Esophagus muscularis mucosa (tissue), 4 donors: ENCODE measurements around the gene RUNX1. TPM values are rescaled to one million over a fixed set of nuclear protein-coding genes. Genes with fewer than 3 reads are reported as not detected.
A peak's percentile ranks its signal among the peaks of the same experiment; 100 is the strongest.

Source experiments
- DNase-seq: peaks from one replicate; pipeline ENCODE4 v3.0.0-alpha.2; 2017; ENCODE audit errors: extremely low spot score
- H3K27ac ChIP-seq, 4 donors: fragments of 200-600 bp; sonication (generic); replicated peaks in 1 of 4; 1 replicate in 3 of 4; 2 replicates in 1 of 4; pipeline ENCODE4 v1.5.1; 2016 to 2019; ENCODE audit warnings: mild to moderate bottlenecking in 1 of 4
- H3K27me3 ChIP-seq, 4 donors: fragments of 200-600 bp; sonication (generic); one replicate each; pipeline versions ENCODE4 v1.5.1 to v1.6.0; 2016 to 2019
- H3K36me3 ChIP-seq, 4 donors: fragments of 200-600 bp; sonication (generic); one replicate each; pipeline ENCODE4 v1.5.1; 2016 to 2019
- H3K4me1 ChIP-seq, 4 donors: fragments of 200-600 bp; sonication (generic); one replicate each; pipeline ENCODE4 v1.5.1; 2016 to 2019
- H3K4me3 ChIP-seq, 4 donors: fragments of 200-600 bp; sonication (generic); 1 replicate in 2 of 4; 2 replicates in 2 of 4; pipeline ENCODE4 v1.5.1; 2016 to 2019; ENCODE audit warnings: mild to moderate bottlenecking in 4 of 4, moderate library complexity in 1 of 4
- H3K9me3 ChIP-seq, 4 donors: fragments of 200-600 bp; sonication (generic); 1 replicate in 3 of 4; 2 replicates in 1 of 4; pipeline ENCODE4 v1.5.1; 2016 to 2019
- CTCF ChIP-seq, 3 experiments: fragments of 200-600 bp in 2 of 3; fragments of 450-650 bp in 1 of 3; sonication (generic) in 2 of 3; IDR thresholded peaks; one replicate each; pipeline ENCODE4 v1.5.1; 2017 to 2019; ENCODE audit warnings: antibody characterized with exemption in 3 of 3, mild to moderate bottlenecking in 2 of 3, moderate library complexity in 1 of 3
- EP300 ChIP-seq: sonication (generic); formaldehyde crosslinking; IDR thresholded peaks from one replicate; pipeline ENCODE4 v1.6.1; 2017; ENCODE audit warnings: antibody characterized with exemption
- POLR2A ChIP-seq: fragments of 450-650 bp; IDR thresholded peaks from one replicate; pipeline ENCODE4 v1.6.1; 2017; ENCODE audit warnings: antibody characterized with exemption, moderate library complexity, mild to moderate bottlenecking, low read depth
- POLR2AphosphoS5 ChIP-seq, 2 donors: sonication (generic); formaldehyde crosslinking; IDR thresholded peaks; one replicate each; pipeline ENCODE4 v1.6.1; 2017; ENCODE audit warnings: antibody characterized with exemption in 2 of 2
- WGBS: methylation state at CpG from one replicate; pipeline ENCODE4 v1.1.5; 2018; 5-methylcytosine and 5-hydroxymethylcytosine counted together
- intact Hi-C: fragments of 100-400 bp; cut with DNase I; formaldehyde crosslinking; loops from one replicate; pipeline ENCODE4 v1.15.1; 2023
- total RNA-seq, 4 donors: library from RNA; depleted of rRNA; stranded (reverse); fragments of >200 nt; gene quantifications; one replicate each; pipeline versions ENCODE4 v1.1.0 to v1.2.1, GENCODE V29; 2016

RUNX1 gene
- total RNA-seq, 4 donors from 2014 or later: 3.7 to 10.9 (median 5.6) TPM

GRCh38 chr21:34907461-34908418, 141.4 kb downstream of the RUNX1 start:
- Histone ChIP-seq H3K9me3 (no peaks in the 10 kb centered on the region), H3K36me3 (no peaks in the 10 kb centered on the region), H3K4me1 (peaks cover 0 to 9% (median 0%) of the 10 kb centered on the region in 4 donors), H3K4me3 (no peak overlapping the region), H3K27me3 (peaks cover 0 to 15% (median 0%) of the 10 kb centered on the region in 4 donors), H3K27ac (no peak overlapping the region)
- TF ChIP-seq POLR2AphosphoS5 (IDR thresholded peaks at IDR 0.05): no peak
- TF ChIP-seq POLR2A: no peak
- no peak for TF ChIP-seq CTCF (IDR thresholded peaks at IDR 0.05)
- no peak for TF ChIP-seq EP300
- 64% methylated on average over 7 of the region's 7 CpGs for WGBS
- no peak for DNase-seq
- intact Hi-C loops: no loop called here

GRCh38 chr21:34906401-34906800, 142.7 kb downstream of the RUNX1 start:
- Histone ChIP-seq H3K27ac (no peak overlapping the region), H3K4me3 (no peak overlapping the region), H3K9me3 (no peaks in the 10 kb centered on the region), H3K36me3 (no peaks in the 10 kb centered on the region), H3K27me3 (peaks cover 0 to 10% (median 0%) of the 10 kb centered on the region in 4 donors), H3K4me1 (peaks cover 0 to 9% (median 0%) of the 10 kb centered on the region in 4 donors)
- intact Hi-C loops: no loop called here
- no peak for DNase-seq
- no peak for TF ChIP-seq CTCF (IDR thresholded peaks at IDR 0.05)

GRCh38 chr21:34905218-34905537, 143.9 kb downstream of the RUNX1 start:
- Histone ChIP-seq H3K9me3 (no peaks in the 10 kb centered on the region), H3K27me3 (peaks cover 0 to 6% (median 0%) of the 10 kb centered on the region in 4 donors), H3K36me3 (no peaks in the 10 kb centered on the region), H3K27ac (no peak overlapping the region), H3K4me1 (peaks cover 0 to 3% (median 0%) of the 10 kb centered on the region in 4 donors), H3K4me3 (no peak overlapping the region)
- 82% methylated on average over 4 of the region's 4 CpGs for WGBS
- no peak for DNase-seq
- intact Hi-C loops: no loop called here
- TF ChIP-seq POLR2A (no peak), CTCF (IDR thresholded peaks at IDR 0.05) (no peak), POLR2AphosphoS5 (IDR thresholded peaks at IDR 0.05) (no peak), EP300 (no peak)

GRCh38 chr21:34904526-34905217, 144.4 kb downstream of the RUNX1 start:
- TF ChIP-seq CTCF (IDR thresholded peaks at IDR 0.05) (no peak), POLR2A (no peak), EP300 (no peak), POLR2AphosphoS5 (IDR thresholded peaks at IDR 0.05) (no peak)
- H3K4me1 ChIP-seq: no peaks in the 10 kb centered on the region
- WGBS: 69% methylated on average over 8 of the region's 8 CpGs
- no peak overlapping the region for H3K27ac ChIP-seq
- intact Hi-C loops: no loop called here
- DNase-seq: peak; percentile 70
- no peaks in the 10 kb centered on the region for H3K9me3 ChIP-seq
- H3K4me3 ChIP-seq: no peak overlapping the region
- no peaks in the 10 kb centered on the region for H3K36me3 ChIP-seq
- H3K27me3 ChIP-seq: peaks cover 0 to 6% (median 0%) of the 10 kb centered on the region in 4 donors
